HTR-8/SVneo (cell line): ENCODE results near the gene SLC16A2.
A peak's percentile ranks its signal among the peaks of the same experiment; 100 is the strongest.

Experiments used
- DNase-seq: peaks from one replicate; pipeline ENCODE4 v3.0.0; 2011; ENCODE audit warnings: low spot score, mixed read lengths; ENCODE audit not compliant: insufficient read length
- FAIRE-seq: peaks from 2 replicates; lab custom pipeline; 2011; peaks lifted over from hg19 to GRCh38; lab: Jason Lieb, UNC

The SLC16A2 gene

DNA sequence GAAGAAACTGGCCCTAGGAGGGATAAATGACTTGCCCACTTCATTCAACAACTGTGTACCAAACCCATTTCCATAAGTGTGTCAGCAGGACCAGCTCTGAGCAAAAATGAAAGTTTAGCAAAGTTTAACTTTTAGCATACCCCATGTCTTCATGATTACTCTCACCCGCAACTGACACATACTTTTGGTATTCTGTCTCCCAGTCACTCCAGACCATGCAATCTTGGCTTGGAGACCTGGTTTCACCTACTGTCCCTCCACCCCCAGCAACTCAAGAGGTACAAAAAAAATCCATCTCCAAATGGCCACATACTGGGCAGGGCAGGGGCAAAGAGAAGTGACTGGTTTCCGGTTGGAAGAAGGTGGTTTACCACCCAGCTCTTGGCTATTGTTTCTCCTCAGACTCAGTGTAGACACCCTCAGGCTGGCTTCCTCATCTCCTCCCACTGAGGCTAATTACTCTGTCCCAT, 113.3 kb downstream of the SLC16A2 start:
- DNase-seq (no peak), FAIRE-seq (peak; percentile 4)

DNA sequence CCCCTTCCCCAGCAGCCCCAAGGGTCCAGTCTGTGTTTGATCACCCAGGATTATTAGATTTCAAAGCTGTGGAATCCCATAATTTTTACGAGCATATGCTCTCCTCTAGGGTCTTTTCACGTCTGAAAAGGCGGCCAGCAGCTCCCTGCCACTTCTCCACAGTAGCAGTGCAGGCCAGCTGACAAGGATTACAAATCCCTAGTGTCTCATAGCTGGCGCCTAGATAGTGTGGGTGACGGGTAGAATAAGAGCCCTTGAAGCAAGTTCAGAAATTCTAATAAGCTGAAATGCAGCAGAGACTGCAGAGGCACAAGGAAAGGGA, 113.8 kb downstream of the SLC16A2 start:
- FAIRE-seq (no peak), DNase-seq (no peak)

DNA sequence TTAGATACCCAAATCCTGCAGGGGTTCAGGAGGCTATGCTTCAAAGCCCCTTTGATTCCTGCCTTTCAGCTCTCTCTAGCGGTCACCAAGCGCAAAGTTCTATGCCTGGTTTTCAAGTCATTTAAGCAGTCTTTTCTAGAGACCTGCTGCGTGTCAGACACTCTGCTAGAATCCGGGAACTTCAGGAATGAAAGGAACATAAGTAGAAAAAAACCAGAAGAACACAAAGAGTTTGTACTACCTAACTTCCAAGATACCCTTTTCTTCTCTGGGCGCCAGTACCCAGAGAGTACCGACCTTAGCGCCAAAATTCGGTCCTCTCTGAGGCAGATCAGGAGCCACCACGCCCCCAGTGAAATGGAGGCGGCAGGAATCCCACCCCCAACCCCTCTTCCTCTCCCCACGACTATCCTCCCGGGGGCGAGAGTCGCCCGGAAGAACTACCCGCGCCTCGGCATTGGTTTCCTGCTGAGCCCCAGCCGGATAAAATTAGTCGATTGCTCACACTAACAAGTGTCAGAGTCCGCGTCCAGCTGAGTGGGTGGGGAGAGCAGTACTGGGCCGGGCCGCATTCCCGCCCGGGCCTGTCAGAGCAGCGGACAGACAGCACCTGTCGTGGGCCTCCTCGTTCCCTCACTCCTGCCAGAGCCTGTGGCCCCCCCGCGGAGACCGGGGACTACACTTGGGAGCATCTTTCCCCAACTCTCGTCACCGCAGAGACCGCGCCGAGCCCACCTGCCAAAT, 114.3 kb downstream of the SLC16A2 start:
- peak; percentile 74 for DNase-seq
- peak; percentile 79 for FAIRE-seq

DNA sequence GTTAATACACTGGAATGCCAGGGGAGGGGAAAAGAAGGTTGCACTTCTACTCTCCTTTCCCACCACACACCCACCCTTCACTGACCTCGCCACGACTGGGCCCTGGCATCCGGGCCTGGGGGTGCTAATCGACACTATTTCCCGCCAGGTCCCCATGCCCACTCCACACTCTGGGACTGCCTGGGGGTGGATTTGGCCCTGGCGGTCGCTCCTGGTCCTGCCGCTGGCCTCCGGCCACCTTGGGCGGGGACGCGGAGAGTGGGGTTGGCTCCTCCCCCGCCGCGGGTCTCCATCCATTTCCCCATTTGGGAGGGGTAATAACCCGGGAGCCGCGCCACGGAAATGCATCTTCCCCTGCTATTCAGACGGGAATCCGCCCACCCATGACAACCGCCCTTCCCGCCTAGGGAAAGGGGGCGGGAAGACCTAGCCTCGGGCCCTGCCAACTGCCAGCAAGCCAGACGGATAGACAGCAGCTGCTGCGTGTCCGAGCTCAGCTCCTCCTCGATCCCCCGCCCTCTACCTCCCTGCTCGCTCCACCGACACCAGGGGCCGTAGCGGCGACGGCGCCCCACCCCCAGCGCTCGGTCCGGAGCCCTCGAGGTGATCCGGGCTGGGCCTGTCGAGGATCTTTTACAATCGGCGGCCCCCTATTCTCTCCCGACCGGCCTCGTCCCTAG, 115.0 kb downstream of the SLC16A2 start:
- DNase-seq (peak; percentile 97), FAIRE-seq (peak; percentile 96)

DNA sequence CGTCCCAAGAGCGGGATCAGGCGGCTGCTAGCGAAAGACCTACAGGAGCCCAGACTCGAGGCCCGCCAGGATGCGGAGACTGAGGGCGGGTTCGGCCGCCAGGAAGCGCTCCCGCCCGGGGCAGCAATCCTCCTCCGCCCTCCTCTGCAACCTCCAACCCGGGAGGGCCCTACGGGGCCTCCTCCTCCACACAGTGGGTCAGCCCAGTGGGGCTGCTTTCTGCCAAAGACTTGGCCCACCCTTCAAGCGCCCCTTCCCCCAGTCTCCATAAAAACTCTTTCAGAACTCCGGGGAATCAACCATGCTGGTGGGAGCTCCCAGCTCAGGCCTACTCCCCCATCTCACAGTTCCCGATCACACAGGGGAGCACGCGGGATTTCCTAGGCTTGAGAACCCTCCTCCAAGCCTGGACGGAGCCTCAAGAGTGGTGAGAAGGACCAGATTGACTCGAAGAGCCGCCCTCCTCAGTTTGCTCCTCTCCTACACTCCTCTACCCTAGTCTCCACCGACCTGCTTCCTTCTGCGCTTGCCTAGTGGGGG, 115.6 kb downstream of the SLC16A2 start:
- peak; percentile 21 for DNase-seq
- FAIRE-seq, result peak; percentile 36

DNA sequence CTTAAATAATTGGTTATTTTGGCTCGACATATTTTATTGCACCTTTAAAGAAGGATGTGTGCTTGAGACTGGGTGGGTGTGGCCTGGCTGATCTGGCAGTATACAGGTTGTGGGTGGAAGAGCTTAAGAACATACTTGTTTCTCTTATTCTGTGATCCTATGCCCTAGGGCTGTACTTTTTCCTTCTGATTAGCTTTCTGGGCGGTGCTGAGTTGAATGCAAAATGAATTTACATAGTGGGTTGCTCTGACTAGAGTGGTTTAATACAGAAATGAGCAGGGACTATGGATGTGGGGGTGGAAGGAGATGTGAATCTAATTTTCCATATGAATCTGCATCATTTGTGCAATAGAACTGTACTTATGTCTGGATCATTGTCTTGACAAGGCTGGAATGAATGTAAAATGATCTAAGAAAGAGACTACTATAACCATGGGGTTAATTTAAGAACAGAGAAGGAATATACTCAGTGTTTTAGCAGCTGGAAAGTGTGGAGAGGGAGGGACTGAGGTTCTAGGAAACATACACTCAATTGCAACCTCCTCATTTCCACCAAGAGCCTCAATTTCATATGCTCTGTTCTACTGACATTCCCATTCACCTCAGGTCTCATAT, 119.4 kb downstream of the SLC16A2 start:
- no peak for DNase-seq
- no peak for FAIRE-seq

DNA sequence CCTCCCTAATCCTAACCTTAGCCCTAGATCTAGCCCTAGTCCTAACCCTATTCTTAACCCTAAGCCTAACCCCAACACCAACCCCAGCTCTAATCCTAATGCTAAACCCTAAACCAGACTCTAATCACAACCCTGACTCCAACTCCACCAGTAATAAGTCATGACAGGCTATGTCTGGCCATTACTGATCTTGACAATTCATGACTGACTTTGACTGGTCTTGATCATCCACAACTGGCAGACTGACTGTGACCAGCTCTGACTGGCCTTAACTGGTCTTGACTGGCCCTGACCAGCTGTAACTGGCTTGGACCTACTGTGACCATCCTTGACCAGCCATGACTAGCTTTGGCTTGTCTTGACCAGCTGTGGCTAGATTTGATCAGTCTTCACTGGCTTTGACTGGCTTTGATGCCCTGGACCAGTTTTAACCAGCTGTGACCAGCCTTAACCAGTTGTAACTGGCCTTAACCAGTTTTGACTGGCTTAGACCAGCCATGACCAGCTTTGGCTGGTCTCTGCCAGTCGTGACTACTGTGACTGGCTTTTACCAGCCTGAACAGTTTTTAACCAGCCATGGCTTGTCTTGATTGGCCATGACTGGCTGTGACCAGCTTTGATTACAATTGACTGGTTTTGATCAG, 124.7 kb downstream of the SLC16A2 start:
- DNase-seq, result no peak
- peak; percentile 72 for FAIRE-seq

DNA sequence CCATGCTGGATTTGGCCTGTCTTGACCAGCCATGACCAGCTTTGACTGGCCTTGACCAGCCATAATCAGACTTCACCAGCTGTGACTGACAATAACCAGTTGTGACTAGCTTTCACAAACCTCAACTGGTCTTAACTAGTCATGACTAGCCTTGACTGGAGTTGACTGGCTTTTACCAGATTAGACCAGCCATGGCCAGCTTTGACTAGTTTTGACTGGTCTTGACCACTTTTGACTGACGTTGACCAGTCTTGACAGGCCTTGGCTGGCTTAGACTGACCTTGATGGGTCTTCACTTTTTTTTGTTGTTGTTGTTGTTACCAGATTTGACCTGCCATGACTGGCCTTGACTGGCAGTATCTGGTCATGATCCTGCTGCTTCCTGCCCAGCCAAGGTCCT, 125.7 kb downstream of the SLC16A2 start:
- peak; percentile 73 for FAIRE-seq
- no peak for DNase-seq

DNA sequence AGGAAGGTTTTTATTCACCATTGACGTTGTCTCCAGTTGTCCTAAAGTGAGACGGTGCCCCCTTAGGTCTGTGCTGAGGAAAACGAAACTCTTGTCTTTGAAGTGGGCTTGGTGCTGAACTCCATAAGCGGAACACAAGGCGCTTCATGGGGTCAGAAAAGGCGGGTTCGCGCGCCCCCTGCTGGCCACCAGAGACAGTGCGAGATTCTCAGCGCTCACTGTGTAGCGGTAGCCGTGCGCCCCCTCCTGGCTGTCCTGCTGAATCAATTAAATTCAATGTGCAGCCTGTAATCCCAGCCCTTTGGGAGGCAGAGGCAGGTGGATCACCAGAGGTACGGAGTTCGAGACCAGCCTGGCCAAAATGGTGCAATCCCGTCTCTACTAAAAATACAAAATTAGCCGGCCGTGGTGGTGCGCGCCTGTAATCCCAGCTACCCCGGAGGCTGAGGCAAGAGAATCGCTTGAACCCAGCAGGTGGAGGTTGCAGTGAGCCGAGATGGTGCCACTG, 129.1 kb downstream of the SLC16A2 start:
- DNase-seq (peak; percentile 70), FAIRE-seq (peak; percentile 91)

DNA sequence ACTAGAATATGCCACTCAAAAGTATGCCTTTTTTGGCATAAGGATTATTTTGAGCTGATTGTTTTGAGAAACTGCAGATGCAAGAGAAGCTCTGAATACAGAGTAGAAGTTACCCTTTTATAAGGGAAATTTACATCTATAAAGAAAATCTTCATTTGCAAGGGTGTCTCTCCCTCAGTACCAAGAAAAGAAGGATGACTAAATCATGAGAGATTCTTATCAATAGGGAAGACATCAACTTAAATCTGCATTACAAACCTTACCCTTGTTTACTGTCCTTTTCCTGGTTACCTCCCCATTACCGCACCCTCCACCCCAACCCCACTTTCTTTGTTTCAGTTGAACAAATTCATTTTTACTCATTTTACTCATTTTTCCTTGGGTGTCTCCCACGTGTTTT, 130.6 kb downstream of the SLC16A2 start:
- no peak for FAIRE-seq

DNA sequence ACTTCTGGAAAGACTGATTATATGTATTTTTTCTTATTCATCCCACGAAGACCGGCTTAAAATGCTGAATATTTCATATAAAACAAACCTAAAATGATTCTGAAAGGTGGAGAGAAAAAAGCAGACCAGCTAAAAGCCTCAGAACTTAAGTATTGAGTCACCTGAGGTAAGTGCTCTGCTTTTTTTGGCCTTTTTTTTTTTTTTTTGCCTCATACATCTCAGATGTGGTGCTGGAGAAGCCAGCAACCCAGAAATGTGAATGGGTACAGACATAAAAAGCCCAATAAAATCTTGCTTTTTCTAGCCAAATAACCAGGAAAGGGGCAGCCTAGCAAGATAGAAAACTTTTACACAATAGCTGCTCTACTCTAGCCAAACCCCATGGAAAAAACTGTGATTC, 136.1 kb downstream of the SLC16A2 start:
- DNase-seq (no peak), FAIRE-seq (no peak)

More for the DNA sequence above, 130.6 kb downstream of the SLC16A2 start:
- DNase-seq, result no peak

DNA sequence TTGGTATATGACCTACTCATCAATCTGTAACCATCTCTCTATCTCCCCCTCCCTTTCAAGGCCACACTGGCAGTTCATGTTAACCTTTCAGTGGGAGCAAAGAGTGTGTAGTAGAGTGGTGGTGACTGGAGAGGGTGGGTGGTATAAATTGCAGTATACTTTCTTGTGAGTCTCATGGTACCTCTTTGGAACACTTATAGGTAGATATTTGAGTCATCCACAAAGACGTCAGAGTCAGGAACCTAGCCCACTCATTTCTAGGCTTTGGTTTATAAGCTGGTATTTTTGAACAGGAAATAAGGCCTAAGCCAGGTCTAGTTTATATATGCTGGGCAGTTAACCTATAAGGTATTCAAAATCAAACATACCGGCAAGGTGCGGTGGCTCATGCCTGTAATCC, 156.8 kb downstream of the SLC16A2 start:
- DNase-seq, result no peak
- no peak for FAIRE-seq

DNA sequence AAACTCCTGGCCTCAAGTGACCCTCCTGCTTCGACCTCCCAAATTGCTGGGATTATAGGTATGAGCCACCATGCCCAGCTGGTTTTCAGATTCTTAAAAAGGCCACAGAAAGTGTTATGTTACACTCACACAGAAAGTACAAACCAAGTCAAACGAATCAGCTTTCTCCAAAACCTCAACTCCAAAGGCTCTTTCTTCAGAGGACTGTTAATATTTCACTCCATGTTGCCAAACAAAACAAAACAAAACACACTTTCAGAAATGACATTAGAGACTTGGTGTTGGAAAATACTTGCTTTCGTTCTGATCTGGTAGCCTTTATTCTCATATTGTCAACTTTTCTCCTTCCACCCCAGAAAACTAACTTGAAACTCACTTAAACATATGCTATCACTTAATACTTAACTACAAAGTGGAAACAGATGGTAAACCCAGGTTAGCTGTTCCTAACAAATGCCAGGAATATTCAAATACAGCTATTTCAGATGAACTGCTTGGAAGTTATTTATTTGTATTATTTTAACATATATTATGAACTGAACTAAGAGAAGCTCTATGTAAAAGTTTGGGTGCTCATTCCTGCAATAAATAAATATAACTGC, 158.4 kb downstream of the SLC16A2 start:
- DNase-seq (no peak), FAIRE-seq (peak; percentile 54)
